Measurements from ENCODE around the gene XPO5. TPM values are rescaled to one million over a fixed set of nuclear protein-coding genes. Genes with fewer than 3 reads are reported as not detected.

XPO5 gene
- total RNA-seq, 1 experiment from 2014 or later, result 77.4 TPM

DNA sequence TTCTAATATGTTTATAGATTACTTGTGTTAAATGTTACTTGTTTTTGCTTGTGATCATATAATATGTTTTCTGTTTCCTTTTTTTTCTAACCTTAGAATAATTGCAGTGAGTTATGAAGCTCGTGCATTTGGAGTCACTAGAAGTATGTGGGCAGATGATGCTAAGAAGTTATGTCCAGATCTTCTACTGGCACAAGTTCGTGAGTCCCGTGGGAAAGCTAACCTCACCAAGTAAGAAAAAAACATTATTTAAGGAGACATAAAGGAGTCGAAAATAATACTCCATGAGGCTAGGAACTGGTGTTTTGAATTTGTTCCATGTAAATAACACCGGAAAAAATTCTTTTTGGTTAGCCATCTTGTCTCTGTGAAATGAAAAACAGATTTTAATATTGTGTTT is 7.1 kb upstream of the XPO5 start:
- Histone ChIP-seq H3K27me3 (ENCODE audit: insufficient read depth, low read length) (no peaks in the 10 kb centered on the region), H3K9me2 (ENCODE audit: insufficient read depth) (no peaks in the 10 kb centered on the region), H3K9ac (ENCODE audit: low read length) (no peak overlapping the region), H3K36me3 (ENCODE audit: control insufficient read depth in 1 of 2, insufficient read depth in 2 of 2, low read length in 2 of 2) (peaks cover 34 to 36% of the 10 kb centered on the region in 2 experiments), H3K79me2 (ENCODE audit: insufficient read depth, low read length) (peaks cover 27% of the 10 kb centered on the region), H3K4me3 (replicated peaks in 1 of 2; ENCODE audit: low read depth in 1 of 2, low read length in 2 of 2) (no peak overlapping the region), H3K4me2 (ENCODE audit: low read length) (no peak overlapping the region), H2AFZ (ENCODE audit: low read depth, low read length, poor library complexity, severe bottlenecking) (no peak overlapping the region), H4K20me1 (ENCODE audit: insufficient read depth) (no peaks in the 10 kb centered on the region), H3K27ac (ENCODE audit: low read depth, low read length) (no peak overlapping the region), H3K9me3 (ENCODE audit: control insufficient read depth in 1 of 2, insufficient read depth in 1 of 2, low read depth in 1 of 2, low read length in 2 of 2) (no peaks in the 10 kb centered on the region), H3K4me1 (ENCODE audit: control insufficient read depth in 1 of 2, insufficient read depth in 2 of 2, low read length in 2 of 2) (no peaks in the 10 kb centered on the region)
- TF ChIP-seq FOSL1 (IDR thresholded peaks at IDR 0.05; ENCODE audit: low read depth), result no peak
- no peak for DNase-seq (ENCODE audit: low read depth, low spot score)
- ATAC-seq, result no peak
- ChIA-PET POLR2A (no interaction called here), RAD21 (ENCODE audit: low non-redundant PET in 1 of 2, low total read pairs in 2 of 2, uncharacterized antibody in 2 of 2, unreplicated experiment in 2 of 2) (no interaction called here), CTCF (no interaction called here)
- no TSS peak for BruUV-seq (replicated peaks)
- intact Hi-C loops (cut with micrococcal nuclease), result no loop called here

- H4K20me1 ChIP-seq (ENCODE audit: insufficient read depth), result no peaks in the 10 kb centered on the region
- H3K27ac ChIP-seq (ENCODE audit: low read depth, low read length), result no peak overlapping the region
- H3K27me3 ChIP-seq (ENCODE audit: insufficient read depth, low read length), result no peaks in the 10 kb centered on the region
- H3K9me3 ChIP-seq (ENCODE audit: control insufficient read depth in 1 of 2, insufficient read depth in 1 of 2, low read depth in 1 of 2, low read length in 2 of 2), result no peaks in the 10 kb centered on the region
- H3K36me3 ChIP-seq (ENCODE audit: control insufficient read depth in 1 of 2, insufficient read depth in 2 of 2, low read length in 2 of 2), result peaks cover 17 to 18% of the 10 kb centered on the region in 2 experiments
- TF ChIP-seq ELF1 (IDR thresholded peaks at IDR 0.05; ENCODE audit: borderline replicate concordance, low read depth) (no peak), CEBPB (IDR thresholded peaks at IDR 0.05; ENCODE audit: low read depth) (no peak), EGR1 (IDR thresholded peaks at IDR 0.05; ENCODE audit: low read depth) (no peak), RAD21 (IDR thresholded peaks at IDR 0.05; ENCODE audit: low read depth) (no peak), POLR2AphosphoS5 (IDR thresholded peaks at IDR 0.05; ENCODE audit: low read depth, low read length) (no peak), FOSL1 (IDR thresholded peaks at IDR 0.05; ENCODE audit: low read depth) (no peak), CBX3 (IDR thresholded peaks at IDR 0.05; ENCODE audit: low read depth) (no peak), SP1 (IDR thresholded peaks at IDR 0.05; ENCODE audit: low read depth) (no peak), TCF7L2 (IDR thresholded peaks at IDR 0.05; ENCODE audit: borderline replicate concordance, extremely low read depth, insufficient read depth, insufficient read length) (no peak), SRF (IDR thresholded peaks at IDR 0.05; ENCODE audit: low read depth) (no peak)
- TF ChIP-seq, protein P1, sequence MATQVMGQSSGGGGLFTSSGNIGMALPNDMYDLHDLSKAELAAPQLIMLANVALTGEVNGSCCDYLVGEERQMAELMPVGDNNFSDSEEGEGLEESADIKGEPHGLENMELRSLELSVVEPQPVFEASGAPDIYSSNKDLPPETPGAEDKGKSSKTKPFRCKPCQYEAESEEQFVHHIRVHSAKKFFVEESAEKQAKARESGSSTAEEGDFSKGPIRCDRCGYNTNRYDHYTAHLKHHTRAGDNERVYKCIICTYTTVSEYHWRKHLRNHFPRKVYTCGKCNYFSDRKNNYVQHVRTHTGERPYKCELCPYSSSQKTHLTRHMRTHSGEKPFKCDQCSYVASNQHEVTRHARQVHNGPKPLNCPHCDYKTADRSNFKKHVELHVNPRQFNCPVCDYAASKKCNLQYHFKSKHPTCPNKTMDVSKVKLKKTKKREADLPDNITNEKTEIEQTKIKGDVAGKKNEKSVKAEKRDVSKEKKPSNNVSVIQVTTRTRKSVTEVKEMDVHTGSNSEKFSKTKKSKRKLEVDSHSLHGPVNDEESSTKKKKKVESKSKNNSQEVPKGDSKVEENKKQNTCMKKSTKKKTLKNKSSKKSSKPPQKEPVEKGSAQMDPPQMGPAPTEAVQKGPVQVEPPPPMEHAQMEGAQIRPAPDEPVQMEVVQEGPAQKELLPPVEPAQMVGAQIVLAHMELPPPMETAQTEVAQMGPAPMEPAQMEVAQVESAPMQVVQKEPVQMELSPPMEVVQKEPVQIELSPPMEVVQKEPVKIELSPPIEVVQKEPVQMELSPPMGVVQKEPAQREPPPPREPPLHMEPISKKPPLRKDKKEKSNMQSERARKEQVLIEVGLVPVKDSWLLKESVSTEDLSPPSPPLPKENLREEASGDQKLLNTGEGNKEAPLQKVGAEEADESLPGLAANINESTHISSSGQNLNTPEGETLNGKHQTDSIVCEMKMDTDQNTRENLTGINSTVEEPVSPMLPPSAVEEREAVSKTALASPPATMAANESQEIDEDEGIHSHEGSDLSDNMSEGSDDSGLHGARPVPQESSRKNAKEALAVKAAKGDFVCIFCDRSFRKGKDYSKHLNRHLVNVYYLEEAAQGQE (IDR thresholded peaks at IDR 0.05; ENCODE audit: low read depth), result no peak
- TF ChIP-seq, protein P2, sequence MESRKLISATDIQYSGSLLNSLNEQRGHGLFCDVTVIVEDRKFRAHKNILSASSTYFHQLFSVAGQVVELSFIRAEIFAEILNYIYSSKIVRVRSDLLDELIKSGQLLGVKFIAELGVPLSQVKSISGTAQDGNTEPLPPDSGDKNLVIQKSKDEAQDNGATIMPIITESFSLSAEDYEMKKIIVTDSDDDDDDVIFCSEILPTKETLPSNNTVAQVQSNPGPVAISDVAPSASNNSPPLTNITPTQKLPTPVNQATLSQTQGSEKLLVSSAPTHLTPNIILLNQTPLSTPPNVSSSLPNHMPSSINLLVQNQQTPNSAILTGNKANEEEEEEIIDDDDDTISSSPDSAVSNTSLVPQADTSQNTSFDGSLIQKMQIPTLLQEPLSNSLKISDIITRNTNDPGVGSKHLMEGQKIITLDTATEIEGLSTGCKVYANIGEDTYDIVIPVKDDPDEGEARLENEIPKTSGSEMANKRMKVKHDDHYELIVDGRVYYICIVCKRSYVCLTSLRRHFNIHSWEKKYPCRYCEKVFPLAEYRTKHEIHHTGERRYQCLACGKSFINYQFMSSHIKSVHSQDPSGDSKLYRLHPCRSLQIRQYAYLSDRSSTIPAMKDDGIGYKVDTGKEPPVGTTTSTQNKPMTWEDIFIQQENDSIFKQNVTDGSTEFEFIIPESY (IDR thresholded peaks at IDR 0.05; ENCODE audit: extremely low read depth, insufficient replicate concordance, low read length), result no peak
- DNase-seq (ENCODE audit: low read depth, low spot score) (no peak), ATAC-seq (no peak)
- intact Hi-C loops (cut with micrococcal nuclease), result no loop called here
- ChIA-PET RAD21 (ENCODE audit: low non-redundant PET in 1 of 2, low total read pairs in 2 of 2, uncharacterized antibody in 2 of 2, unreplicated experiment in 2 of 2) (no interaction called here), POLR2A (no interaction called here), CTCF (no interaction called here)
- peaks cover 8 to 15% of the 10 kb centered on the region in 2 experiments; a peak in 3 of 4 replicates for H3K4me1 ChIP-seq (ENCODE audit: control insufficient read depth in 1 of 2, insufficient read depth in 2 of 2, low read length in 2 of 2)
- no peak overlapping the region for H2AFZ ChIP-seq (ENCODE audit: low read depth, low read length, poor library complexity, severe bottlenecking)
- BruUV-seq (replicated peaks), result no TSS peak
- no peak overlapping the region for H3K4me3 ChIP-seq (replicated peaks in 1 of 2; ENCODE audit: low read depth in 1 of 2, low read length in 2 of 2)
- H3K9ac ChIP-seq (ENCODE audit: low read length), result no peak overlapping the region
- H3K79me2 ChIP-seq (ENCODE audit: insufficient read depth, low read length), result peaks cover 62% of the 10 kb centered on the region
- H3K4me2 ChIP-seq (ENCODE audit: low read length), result no peak overlapping the region
- no peaks in the 10 kb centered on the region for H3K9me2 ChIP-seq (ENCODE audit: insufficient read depth)
Observed at GRCh38 chr6:43579171-43579570, 3.3 kb upstream of the XPO5 start.

Data from HCT116 (cell line).